ENCODE data around the gene CTSA. TPM values are rescaled to one million over a fixed set of nuclear protein-coding genes. Genes with fewer than 3 reads are reported as not detected.

Gene CTSA
- total RNA-seq, 1 experiment from 2014 or later = 282 TPM

DNA sequence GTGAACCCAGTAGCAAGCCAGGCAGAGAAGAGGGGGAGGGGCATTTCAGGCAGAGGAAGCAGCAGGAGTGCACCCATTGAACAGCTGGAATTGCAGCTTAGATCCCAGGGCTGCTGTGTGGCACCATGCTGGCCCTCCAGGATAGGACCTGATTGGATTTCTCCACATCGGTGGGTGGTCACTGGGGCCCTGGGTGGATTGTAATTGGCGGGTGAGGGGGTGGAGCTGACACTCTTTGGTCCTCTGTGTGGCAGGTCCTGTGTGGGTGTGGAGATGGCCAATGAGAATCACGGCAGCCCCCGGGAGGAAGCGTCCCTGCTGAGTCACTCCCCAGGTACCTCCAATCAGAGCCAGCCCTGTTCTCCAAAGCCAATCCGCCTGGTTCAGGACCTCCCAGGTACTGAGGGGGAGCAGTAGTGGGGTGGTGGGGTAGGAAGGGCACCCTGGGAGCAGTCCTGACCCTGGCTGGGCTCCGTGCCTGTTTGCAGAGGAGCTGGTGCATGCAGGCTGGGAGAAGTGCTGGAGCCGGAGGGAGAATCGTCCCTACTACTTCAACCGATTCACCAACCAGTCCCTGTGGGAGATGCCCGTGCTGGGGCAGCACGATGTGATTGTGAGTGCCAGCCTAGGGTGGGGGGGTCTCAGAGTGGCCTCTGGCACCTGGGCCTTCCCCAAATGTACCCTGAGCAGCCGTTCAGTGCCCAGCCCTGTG, 47.7 kb downstream of the CTSA start:
- DNase-seq = no peak
- H3K27me3 Mint-ChIP-seq (ENCODE audit: insufficient read depth, unreplicated experiment) = no peaks in the 10 kb centered on the region
- H3K4me1 Mint-ChIP-seq (ENCODE audit: low read depth, unreplicated experiment) = no peaks in the 10 kb centered on the region
- H3K9me3 ChIP-seq = no peaks in the 10 kb centered on the region
- no peak overlapping the region for H3K4me3 ChIP-seq (ENCODE audit: low read depth, low read length)
- H3K4me1 ChIP-seq = no peaks in the 10 kb centered on the region
- no TSS peak for BruUV-seq (replicated peaks)
- H3K4me3 Mint-ChIP-seq (ENCODE audit: unreplicated experiment) = no peak overlapping the region
- H3K27ac Mint-ChIP-seq (ENCODE audit: unreplicated experiment) = peak overlapping the region; percentile 43
- H3K36me3 ChIP-seq (ENCODE audit: control insufficient read depth, insufficient read depth, low read length) = peaks cover 17% of the 10 kb centered on the region
- H3K9me3 Mint-ChIP-seq (ENCODE audit: unreplicated experiment) = no peaks in the 10 kb centered on the region
- ChIA-PET POLR2A (no interaction called here), CTCF (no interaction called here)
- H3K36me3 Mint-ChIP-seq (ENCODE audit: insufficient read depth, unreplicated experiment) = peaks cover 74% of the 10 kb centered on the region
- no peak for TF ChIP-seq CTCF (IDR thresholded peaks at IDR 0.05; ENCODE audit: insufficient read depth in 1 of 2, low read depth in 1 of 2, low read length in 1 of 2, severe bottlenecking in 1 of 2, unreplicated experiment in 1 of 2)
- intact Hi-C loops (cut with micrococcal nuclease; ENCODE audit: unreplicated experiment) = no loop called here
- no peaks in the 10 kb centered on the region for H3K27me3 ChIP-seq (replicated peaks; ENCODE audit: control insufficient read depth, insufficient read depth, low read length)

- no peak overlapping the region for H3K4me3 ChIP-seq (ENCODE audit: low read depth, low read length)
- Mint-ChIP-seq H3K4me3 (ENCODE audit: unreplicated experiment) (no peak overlapping the region), H3K27ac (ENCODE audit: unreplicated experiment) (no peak overlapping the region), H3K4me1 (ENCODE audit: low read depth, unreplicated experiment) (no peaks in the 10 kb centered on the region), H3K36me3 (ENCODE audit: insufficient read depth, unreplicated experiment) (peaks cover 67% of the 10 kb centered on the region), H3K9me3 (ENCODE audit: unreplicated experiment) (no peaks in the 10 kb centered on the region), H3K27me3 (ENCODE audit: insufficient read depth, unreplicated experiment) (no peaks in the 10 kb centered on the region)
- no TSS peak for BruUV-seq (replicated peaks)
- H3K4me1 ChIP-seq = no peaks in the 10 kb centered on the region
- H3K27me3 ChIP-seq (replicated peaks; ENCODE audit: control insufficient read depth, insufficient read depth, low read length) = no peaks in the 10 kb centered on the region
- TF ChIP-seq CTCF (IDR thresholded peaks at IDR 0.05; ENCODE audit: insufficient read depth in 1 of 2, low read depth in 1 of 2, low read length in 1 of 2, severe bottlenecking in 1 of 2, unreplicated experiment in 1 of 2) = no peak
- no peaks in the 10 kb centered on the region for H3K9me3 ChIP-seq
- POLR2A ChIA-PET = interaction anchor here (0.6 kb wide), 1 partner anchor 56 kb away, joined by 8 read pairs; no protein-coding TSS in a partner anchor
- intact Hi-C loops (cut with micrococcal nuclease; ENCODE audit: unreplicated experiment) = no loop called here
- H3K36me3 ChIP-seq (ENCODE audit: control insufficient read depth, insufficient read depth, low read length) = peaks cover 19% of the 10 kb centered on the region
- CTCF ChIA-PET = no interaction called here
- DNase-seq = no peak
Observed at GRCh38 chr20:45940053-45940452, 48.9 kb downstream of the CTSA start.

- Histone ChIP-seq H3K27me3 (replicated peaks; ENCODE audit: control insufficient read depth, insufficient read depth, low read length) (no peaks in the 10 kb centered on the region), H3K9me3 (no peaks in the 10 kb centered on the region), H3K36me3 (ENCODE audit: control insufficient read depth, insufficient read depth, low read length) (peaks cover 21% of the 10 kb centered on the region), H3K4me3 (ENCODE audit: low read depth, low read length) (no peak overlapping the region), H3K4me1 (no peaks in the 10 kb centered on the region)
- no peaks in the 10 kb centered on the region for H3K4me1 Mint-ChIP-seq (ENCODE audit: low read depth, unreplicated experiment)
- DNase-seq = no peak
- H3K27me3 Mint-ChIP-seq (ENCODE audit: insufficient read depth, unreplicated experiment) = no peaks in the 10 kb centered on the region
- ChIA-PET CTCF (no interaction called here), POLR2A (no interaction called here)
- intact Hi-C loops (cut with micrococcal nuclease; ENCODE audit: unreplicated experiment) = no loop called here
- H3K27ac Mint-ChIP-seq (ENCODE audit: unreplicated experiment) = no peak overlapping the region
- H3K9me3 Mint-ChIP-seq (ENCODE audit: unreplicated experiment) = no peaks in the 10 kb centered on the region
- peaks cover 63% of the 10 kb centered on the region for H3K36me3 Mint-ChIP-seq (ENCODE audit: insufficient read depth, unreplicated experiment)
- no peak overlapping the region for H3K4me3 Mint-ChIP-seq (ENCODE audit: unreplicated experiment)
- TF ChIP-seq CTCF (IDR thresholded peaks at IDR 0.05; ENCODE audit: insufficient read depth in 1 of 2, low read depth in 1 of 2, low read length in 1 of 2, severe bottlenecking in 1 of 2, unreplicated experiment in 1 of 2) = no peak
- no TSS peak for BruUV-seq (replicated peaks)
Observed at GRCh38 chr20:45940469-45940868, 49.3 kb downstream of the CTSA start.

Measured in Caco-2 (cell line).